ENCODE measurements around the gene KCNIP1. TPM values are rescaled to one million over a fixed set of nuclear protein-coding genes. Genes with fewer than 3 reads are reported as not detected.

Gene KCNIP1
- total RNA-seq, 4 donors from 2014 or later, result 0.34 TPM; not detected in 3

DNA sequence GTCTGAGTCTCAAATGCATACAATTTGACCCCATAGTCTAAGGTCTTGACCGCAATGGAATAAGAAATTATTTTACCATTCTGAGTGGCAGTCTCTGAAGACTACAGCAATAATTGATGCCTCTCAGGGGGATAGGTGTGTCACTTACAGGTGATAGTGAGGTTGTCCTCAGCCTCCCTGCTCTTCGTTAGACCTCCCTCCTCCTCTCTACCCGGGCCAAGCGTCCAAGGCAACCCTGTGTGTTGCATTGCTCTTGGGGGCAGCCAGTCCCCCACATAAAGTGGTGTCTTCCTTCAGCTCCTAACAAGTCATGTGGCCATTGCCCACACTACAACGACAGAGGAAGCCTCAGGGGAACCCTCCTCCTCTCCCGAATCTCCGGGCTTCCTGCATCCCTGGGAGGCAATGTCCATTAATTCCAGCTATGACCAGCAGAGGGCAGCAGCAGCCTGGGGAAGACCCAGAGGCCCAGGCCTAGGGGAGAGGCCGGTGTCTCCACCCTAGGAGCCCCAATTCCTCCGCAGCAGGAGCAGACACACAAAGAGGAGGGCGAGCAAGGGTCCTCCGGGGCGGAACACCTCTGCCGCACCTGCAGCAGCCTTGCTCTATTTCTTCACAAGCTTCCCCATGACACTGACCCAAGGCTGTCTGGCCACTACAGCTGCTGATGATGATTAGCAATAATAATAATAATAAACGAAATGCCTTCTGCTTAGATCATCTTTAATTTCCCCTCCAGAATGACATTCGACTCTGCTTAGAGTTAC is 134.8 kb downstream of the KCNIP1 start:
- WGBS, result 45% methylated on average over 12 of the region's 15 CpGs
- no peaks in the 10 kb centered on the region for H3K9me3 ChIP-seq
- peaks cover 7% of the 10 kb centered on the region for H3K4me1 ChIP-seq
- no peak for DNase-seq (ENCODE audit: low spot score in 2 of 2)
- H3K4me3 ChIP-seq, result no peak overlapping the region
- peaks cover 10% of the 10 kb centered on the region for H3K27me3 ChIP-seq
- no peaks in the 10 kb centered on the region for H3K36me3 ChIP-seq
- peak; percentile 54 to 79 for TF ChIP-seq CTCF (IDR thresholded peaks at IDR 0.05)
- no peak for TF ChIP-seq POLR2AphosphoS5 (IDR thresholded peaks at IDR 0.05)
- no peak overlapping the region for H3K27ac ChIP-seq

DNA sequence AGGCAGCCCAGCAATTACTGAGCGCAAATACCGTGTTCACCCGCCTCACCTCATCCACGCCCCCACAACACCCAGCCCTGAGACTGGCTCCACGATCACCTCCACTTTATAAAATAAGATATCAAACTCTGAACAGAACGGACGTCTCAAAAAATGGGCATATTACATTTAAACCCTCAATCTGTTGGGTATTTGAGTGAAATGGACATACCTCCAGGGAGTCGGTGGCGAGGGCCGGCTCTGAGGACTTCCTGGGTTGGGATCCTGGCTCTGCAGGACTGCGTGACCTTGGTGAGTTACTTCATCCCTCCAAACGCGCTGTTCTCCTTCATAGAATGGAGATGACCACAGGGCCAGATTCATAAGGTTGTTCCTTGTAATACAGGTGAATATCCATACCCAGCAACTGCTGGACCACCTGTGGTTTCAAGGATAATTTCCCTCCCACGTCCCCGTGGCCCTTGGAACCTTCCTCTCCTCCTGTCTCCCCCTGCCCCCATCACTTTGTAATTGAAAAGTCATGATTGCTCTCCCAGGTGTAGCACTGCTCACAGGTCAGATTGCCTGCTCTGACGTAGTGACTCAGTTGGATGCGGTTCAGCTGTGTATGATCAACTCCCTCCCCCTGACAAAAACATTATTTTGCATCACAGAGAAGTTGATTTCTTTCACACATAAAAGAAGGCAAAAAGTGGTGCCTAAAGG is 135.6 kb downstream of the KCNIP1 start:
- no peaks in the 10 kb centered on the region for H3K4me1 ChIP-seq
- no peak overlapping the region for H3K27ac ChIP-seq
- DNase-seq (ENCODE audit: low spot score in 2 of 2), result no peak
- TF ChIP-seq POLR2AphosphoS5 (IDR thresholded peaks at IDR 0.05) (no peak), CTCF (IDR thresholded peaks at IDR 0.05) (no peak), POLR2A (IDR thresholded peaks at IDR 0.05) (no peak), EP300 (IDR thresholded peaks at IDR 0.05) (no peak)
- peaks cover 10% of the 10 kb centered on the region for H3K27me3 ChIP-seq
- WGBS, result 90% methylated on average over 17 of the region's 17 CpGs
- no peaks in the 10 kb centered on the region for H3K36me3 ChIP-seq
- no peaks in the 10 kb centered on the region for H3K9me3 ChIP-seq
- H3K4me3 ChIP-seq, result no peak overlapping the region

GRCh38 chr5:170640731-170641588 is 137.1 kb downstream of the KCNIP1 start:
- DNase-seq (ENCODE audit: low spot score in 2 of 2), result peak in 1 of 2 donors; percentile 65
- H3K4me1 ChIP-seq, result no peaks in the 10 kb centered on the region
- no peaks in the 10 kb centered on the region for H3K9me3 ChIP-seq
- H3K27me3 ChIP-seq, result peaks cover 13% of the 10 kb centered on the region
- TF ChIP-seq POLR2AphosphoS5 (IDR thresholded peaks at IDR 0.05), result no peak
- TF ChIP-seq POLR2A (IDR thresholded peaks at IDR 0.05), result no peak
- no peak for TF ChIP-seq CTCF (IDR thresholded peaks at IDR 0.05)
- no peak for TF ChIP-seq EP300 (IDR thresholded peaks at IDR 0.05)
- no peak overlapping the region for H3K27ac ChIP-seq
- H3K36me3 ChIP-seq, result no peaks in the 10 kb centered on the region
- WGBS, result 64% methylated on average over 13 of the region's 13 CpGs
- no peak overlapping the region for H3K4me3 ChIP-seq

DNA sequence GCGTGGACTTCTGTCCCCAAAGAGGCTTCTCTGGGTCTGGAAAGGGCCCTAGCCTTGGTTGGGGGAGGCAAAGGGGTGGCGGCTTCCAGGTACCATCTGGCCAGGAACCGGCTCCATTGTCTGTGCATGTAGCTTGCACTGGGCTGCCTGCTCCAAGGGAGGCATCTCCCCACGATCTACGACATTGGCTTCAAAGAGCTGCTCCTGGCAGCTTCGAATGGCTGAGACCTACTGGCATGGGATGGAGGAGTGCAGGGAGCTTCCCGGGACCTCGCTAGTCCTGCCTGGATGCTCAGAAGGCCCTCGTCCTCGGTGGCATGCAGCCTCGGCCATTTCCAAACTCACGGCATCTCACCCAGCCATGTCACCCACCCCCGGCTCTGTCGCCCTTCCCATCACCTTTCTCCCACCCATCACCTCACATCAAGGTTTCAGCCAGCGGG is 137.8 kb downstream of the KCNIP1 start:
- Histone ChIP-seq H3K4me1 (no peaks in the 10 kb centered on the region), H3K36me3 (no peaks in the 10 kb centered on the region), H3K27ac (no peak overlapping the region), H3K27me3 (peaks cover 13% of the 10 kb centered on the region), H3K4me3 (no peak overlapping the region), H3K9me3 (no peaks in the 10 kb centered on the region)
- peak in 1 of 2 donors; percentile 74 for DNase-seq (ENCODE audit: low spot score in 2 of 2)
- TF ChIP-seq EP300 (IDR thresholded peaks at IDR 0.05) (no peak), CTCF (IDR thresholded peaks at IDR 0.05) (no peak), POLR2AphosphoS5 (IDR thresholded peaks at IDR 0.05) (no peak), POLR2A (IDR thresholded peaks at IDR 0.05) (no peak)
- 78% methylated on average over 12 of the region's 15 CpGs for WGBS
